Upper lobe of left lung (tissue), 6 donors: ENCODE results near the gene SPDYE2B. TPM values are rescaled to one million over a fixed set of nuclear protein-coding genes. Genes with fewer than 3 reads are reported as not detected.
"Not testable (repeated sequence)": the region's sequence is repeated elsewhere in the genome, so short reads cannot be mapped to it uniquely, and the experiment has no call there.

Experiments
- ATAC-seq, 2 donors: fragments of 200-7000 bp; cut with Tn5 transposase; one replicate each; pipeline ENCODE4 v1.9.1; 2022; ENCODE audit warnings: mild to moderate bottlenecking in 2 of 2, moderate library complexity in 2 of 2; ENCODE audit not compliant: low FRiP score in 2 of 2
- DNase-seq, 2 donors: peaks; one replicate each; pipeline ENCODE4 v3.0.0-alpha.2; 2019 to 2020
- H3K27ac ChIP-seq, 4 donors: fragments of 200-600 bp; sonication (generic); one replicate each; pipeline ENCODE4 v1.5.1; 2016 to 2019
- H3K27me3 ChIP-seq, 4 donors: fragments of 200-600 bp; sonication (generic); one replicate each; pipeline ENCODE4 v1.5.1; 2017 to 2019
- H3K36me3 ChIP-seq, 4 donors: fragments of 200-600 bp; sonication (generic); one replicate each; pipeline ENCODE4 v1.5.1; 2016 to 2019
- H3K4me1 ChIP-seq, 4 donors: fragments of 200-600 bp; sonication (generic); one replicate each; pipeline ENCODE4 v1.5.1; 2018 to 2019
- H3K4me3 ChIP-seq, 4 donors: fragments of 200-600 bp; sonication (generic); one replicate each; pipeline ENCODE4 v1.5.1; 2017 to 2019; ENCODE audit warnings: mild to moderate bottlenecking in 2 of 4, moderate library complexity in 1 of 4
- H3K9me3 ChIP-seq, 4 donors: fragments of 200-600 bp; sonication (generic); one replicate each; pipeline ENCODE4 v1.5.1; 2018 to 2019
- WGBS, 2 donors: methylation state at CpG; one replicate each; pipeline ENCODE4 v1.1.5; 2017 to 2018; 5-methylcytosine and 5-hydroxymethylcytosine counted together
- total RNA-seq, 6 donors: library from RNA; depleted of rRNA in 4 of 6; stranded (reverse); fragments of >200 nt in 4 of 6; gene quantifications; one replicate each; pipeline versions ENCODE4 v1.1.0 to v1.2.1, GENCODE V29; 2016 to 2021
- donor health status: DM: no; HTN: no; CAD: no; lungs with moderate emphysema.
- donor health status: DM: no; HTN: yes; CAD: no; lungs with severe emphysema.

SPDYE2B gene
- total RNA-seq, 6 donors from 2014 or later = not detected

- DNase-seq = peak; percentile 25 to 94
- ATAC-seq = peak; percentile 91 to 96
- H3K36me3 ChIP-seq, H3K27me3 ChIP-seq, H3K4me1 ChIP-seq, H3K9me3 ChIP-seq: not testable (repeated sequence)
- WGBS, 2 donors = no CpG with 5 or more reads among the region's 62 CpGs
- Histone ChIP-seq H3K27ac (peak within 1 kb of the TSS in 1 of 4 donors; percentile 78), H3K4me3 (peak within 1 kb of the TSS in 3 of 4 donors; percentile 47 to 50 (median 48))
These were observed 33.5 kb upstream of the SPDYE2B start, which contains the start of gene RASA4 for GRCh38 chr7:102616507-102617125. TSS of gene RASA4 (minus strand) at chr7:102616756. CDS start at chr7:102616689, 67 bp downstream.

GRCh38 chr7:102618122-102618521 lies 32.0 kb upstream of the SPDYE2B start:
- ATAC-seq, H3K4me3 ChIP-seq, DNase-seq, H3K27ac ChIP-seq, H3K4me1 ChIP-seq, H3K9me3 ChIP-seq, H3K27me3 ChIP-seq, H3K36me3 ChIP-seq: not testable (repeated sequence)
- 53 to 82% methylated on average over 3 of the region's 8 CpGs for WGBS, 2 donors

GRCh38 chr7:102627271-102627904 lies 22.7 kb upstream of the SPDYE2B start:
- WGBS, 2 donors = no CpG with 5 or more reads among the region's 8 CpGs
- ATAC-seq = peak; percentile 2 to 9
- not testable (repeated sequence) for H3K27me3 ChIP-seq, DNase-seq, H3K27ac ChIP-seq, H3K36me3 ChIP-seq, H3K9me3 ChIP-seq, H3K4me3 ChIP-seq, H3K4me1 ChIP-seq

- H3K27me3 ChIP-seq, H3K27ac ChIP-seq, DNase-seq, H3K36me3 ChIP-seq, H3K4me1 ChIP-seq, H3K4me3 ChIP-seq, H3K9me3 ChIP-seq: not testable (repeated sequence)
- no CpG with 5 or more reads among the region's 9 CpGs for WGBS, 2 donors
- ATAC-seq = peak in 1 of 2 donors; percentile 15
These were observed 19.5 kb upstream of the SPDYE2B start for GRCh38 chr7:102630622-102631021.

- not testable (repeated sequence) for DNase-seq, H3K27me3 ChIP-seq, H3K36me3 ChIP-seq, H3K27ac ChIP-seq, H3K4me3 ChIP-seq, ATAC-seq, H3K4me1 ChIP-seq, H3K9me3 ChIP-seq
- WGBS, 2 donors = 65 to 100% methylated on average over 1 to 2 of the region's 6 CpGs
These were observed 15.8 kb upstream of the SPDYE2B start for GRCh38 chr7:102634299-102634698.

GRCh38 chr7:102635354-102635753 lies 14.8 kb upstream of the SPDYE2B start:
- not testable (repeated sequence) for H3K9me3 ChIP-seq, H3K27me3 ChIP-seq, H3K27ac ChIP-seq, ATAC-seq, H3K36me3 ChIP-seq, H3K4me1 ChIP-seq, DNase-seq, H3K4me3 ChIP-seq
- no CpG with 5 or more reads among the region's 5 CpGs for WGBS, 2 donors

GRCh38 chr7:102636956-102637355 lies 13.2 kb upstream of the SPDYE2B start:
- H3K27me3 ChIP-seq, H3K27ac ChIP-seq, DNase-seq, H3K36me3 ChIP-seq, H3K4me3 ChIP-seq, ATAC-seq, H3K4me1 ChIP-seq, H3K9me3 ChIP-seq: not testable (repeated sequence)
- 82 to 92% methylated on average over 7 to 9 of the region's 13 CpGs for WGBS, 2 donors

GRCh38 chr7:102638848-102639247 lies 11.3 kb upstream of the SPDYE2B start:
- H3K4me1 ChIP-seq, H3K4me3 ChIP-seq, H3K9me3 ChIP-seq, H3K27me3 ChIP-seq, H3K36me3 ChIP-seq, H3K27ac ChIP-seq: not testable (repeated sequence)
- ATAC-seq (peak; percentile 22 to 25), DNase-seq (peak in 1 of 2 donors; percentile 84)
- WGBS, 2 donors = 87% methylated on average over 6 of the region's 11 CpGs; no CpG with 5 or more reads in 1 of the 2 donors

- peak; percentile 1 to 15 for ATAC-seq
- WGBS, 2 donors = no CpG with 5 or more reads among the region's 9 CpGs
- H3K4me3 ChIP-seq, DNase-seq, H3K9me3 ChIP-seq, H3K4me1 ChIP-seq, H3K27ac ChIP-seq, H3K27me3 ChIP-seq, H3K36me3 ChIP-seq: not testable (repeated sequence)
These were observed 7.4 kb upstream of the SPDYE2B start, which contains the start of gene UPK3BL1 for GRCh38 chr7:102642691-102643090. TSS of gene UPK3BL1 (minus strand) at chr7:102642791. CDS start at chr7:102642741, 50 bp downstream.

- not testable (repeated sequence) for H3K27ac ChIP-seq, ATAC-seq, H3K4me1 ChIP-seq, H3K36me3 ChIP-seq, DNase-seq, H3K4me3 ChIP-seq, H3K27me3 ChIP-seq, H3K9me3 ChIP-seq
- WGBS, 2 donors = no CpG with 5 or more reads among the region's 1 CpG
These were observed 6.7 kb upstream of the SPDYE2B start for GRCh38 chr7:102643404-102643803.

GRCh38 chr7:102647813-102648212 lies 2.3 kb upstream of the SPDYE2B start:
- peak in 1 of 2 donors; percentile 18 for DNase-seq
- H3K9me3 ChIP-seq, H3K36me3 ChIP-seq, H3K4me1 ChIP-seq, H3K27me3 ChIP-seq, H3K4me3 ChIP-seq, H3K27ac ChIP-seq: not testable (repeated sequence)
- WGBS, 2 donors = 92 to 99% methylated on average over 7 of the region's 7 CpGs
- ATAC-seq = peak; percentile 15 to 27

- not testable (repeated sequence) for H3K27ac ChIP-seq, H3K9me3 ChIP-seq, DNase-seq, H3K4me1 ChIP-seq, ATAC-seq, H3K4me3 ChIP-seq, H3K27me3 ChIP-seq, H3K36me3 ChIP-seq
- whole genome bisulfite sequencing, 2 donors = no CpG with 5 or more reads among the region's 11 CpGs
These were observed 14.6 kb downstream of the SPDYE2B start for GRCh38 chr7:102664765-102665164.

GRCh38 chr7:102666850-102667249 lies 16.7 kb downstream of the SPDYE2B start:
- not testable (repeated sequence) for H3K36me3 ChIP-seq, H3K4me3 ChIP-seq, H3K27ac ChIP-seq, H3K27me3 ChIP-seq, DNase-seq, H3K4me1 ChIP-seq, H3K9me3 ChIP-seq
- peak in 1 of 2 donors; percentile 59 for ATAC-seq
- no CpG with 5 or more reads among the region's 16 CpGs for WGBS, 2 donors
